HG03039 (cell line): ENCODE data around the gene IL24.

Source experiments
- ATAC-seq: cut with Tn5 transposase; IDR thresholded peaks from one replicate; pipeline ENCODE4 v1.9.1; 2021; ENCODE audit warnings: mild to moderate bottlenecking, moderate library complexity; ENCODE audit not compliant: unreplicated experiment

The IL24 gene

DNA sequence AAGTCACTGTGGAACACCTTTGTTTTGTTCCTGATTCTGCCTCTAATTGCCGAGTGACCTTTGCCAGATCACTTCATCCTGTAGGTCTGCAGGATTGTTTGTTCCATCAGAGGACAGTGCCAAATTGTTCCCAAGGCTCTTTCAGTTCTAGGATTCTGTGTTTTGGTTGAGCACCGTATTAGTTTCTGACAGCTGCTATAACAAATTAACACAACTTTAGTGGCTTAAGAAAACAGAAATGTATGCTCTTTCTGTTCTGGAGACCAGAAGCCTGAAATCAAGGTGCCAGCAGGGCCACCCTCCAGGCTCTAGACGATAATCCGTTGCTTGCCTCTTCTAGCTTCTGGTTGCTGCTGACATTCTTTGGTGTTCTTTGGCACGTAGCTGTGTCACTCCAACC is 52.4 kb downstream of the IL24 start:
- no peak for ATAC-seq

DNA sequence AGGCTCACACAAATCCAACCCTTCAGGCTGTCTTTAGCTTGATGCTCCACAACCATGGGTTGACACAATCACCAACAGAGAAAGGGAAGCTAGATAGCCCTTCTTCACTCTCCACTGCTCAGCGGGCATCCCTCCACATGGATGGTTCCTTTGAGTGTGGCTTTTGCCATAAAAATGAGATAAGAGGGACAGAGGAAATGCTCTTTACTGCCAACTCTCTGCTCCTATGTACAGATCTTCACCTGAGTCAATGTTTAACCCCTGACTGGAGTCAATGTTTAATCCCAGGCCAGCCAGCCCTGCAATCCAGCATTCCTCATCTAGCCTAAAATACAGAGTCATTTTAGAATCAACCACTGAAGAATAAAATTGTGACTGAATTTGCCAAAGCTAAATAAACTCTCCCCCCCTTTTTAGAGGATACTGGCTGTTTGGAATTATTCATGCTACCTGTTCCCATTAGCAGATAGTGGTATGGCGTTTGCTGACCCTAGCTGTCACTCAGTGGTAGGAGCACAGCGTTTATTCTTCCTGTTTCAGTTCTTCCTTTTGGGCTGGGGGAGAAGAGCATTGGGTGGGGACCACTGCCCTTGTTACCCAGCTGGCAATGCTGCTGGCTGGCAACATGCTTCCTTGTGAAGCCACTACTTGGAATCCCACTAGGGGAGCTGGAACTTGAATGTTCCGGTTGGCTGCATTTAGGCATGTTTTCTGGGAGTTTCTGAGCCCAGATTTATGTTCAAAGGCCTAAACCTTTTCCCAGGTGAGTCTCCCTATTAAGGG is 54.3 kb downstream of the IL24 start:
- no peak for ATAC-seq

DNA sequence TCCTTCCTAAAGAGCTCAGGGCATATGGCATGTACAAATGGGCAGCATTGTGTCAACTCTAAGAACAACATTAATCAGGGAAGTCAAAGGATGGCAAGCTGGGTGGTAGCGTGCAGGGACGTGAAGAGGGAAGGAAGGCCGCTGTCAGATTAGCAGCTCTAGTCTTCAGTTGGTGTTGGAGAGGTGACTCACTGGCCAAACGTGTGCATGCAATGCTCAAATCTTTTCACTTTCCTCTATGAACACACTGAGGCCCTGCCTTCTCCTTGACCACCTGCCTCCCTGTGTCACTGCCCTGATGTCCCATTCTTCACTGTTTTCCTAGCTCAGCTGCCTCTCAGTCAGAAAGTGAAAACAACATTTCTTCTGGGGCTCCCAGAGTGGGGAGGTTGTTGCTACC is 54.9 kb downstream of the IL24 start:
- ATAC-seq: no peak

DNA sequence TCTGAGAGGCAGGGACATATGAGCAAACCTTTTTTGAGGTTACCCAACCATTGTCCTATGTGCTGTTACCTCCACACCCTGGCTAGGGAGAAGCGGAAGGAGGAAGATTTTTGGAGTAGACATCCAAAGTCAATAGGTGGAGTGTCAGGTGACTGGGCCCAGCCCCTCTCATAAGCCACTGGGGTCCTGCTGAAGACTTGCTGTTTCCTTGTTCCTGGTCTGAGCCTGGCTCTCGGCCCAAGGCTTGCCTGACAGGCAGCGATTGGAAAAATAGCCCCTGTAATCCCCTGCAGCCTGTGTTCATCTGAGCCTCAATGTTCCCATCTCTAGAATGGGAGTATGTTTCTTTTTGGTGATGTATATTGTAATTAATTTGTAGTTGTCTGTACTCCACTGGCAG is 55.9 kb downstream of the IL24 start:
- ATAC-seq: no peak

DNA sequence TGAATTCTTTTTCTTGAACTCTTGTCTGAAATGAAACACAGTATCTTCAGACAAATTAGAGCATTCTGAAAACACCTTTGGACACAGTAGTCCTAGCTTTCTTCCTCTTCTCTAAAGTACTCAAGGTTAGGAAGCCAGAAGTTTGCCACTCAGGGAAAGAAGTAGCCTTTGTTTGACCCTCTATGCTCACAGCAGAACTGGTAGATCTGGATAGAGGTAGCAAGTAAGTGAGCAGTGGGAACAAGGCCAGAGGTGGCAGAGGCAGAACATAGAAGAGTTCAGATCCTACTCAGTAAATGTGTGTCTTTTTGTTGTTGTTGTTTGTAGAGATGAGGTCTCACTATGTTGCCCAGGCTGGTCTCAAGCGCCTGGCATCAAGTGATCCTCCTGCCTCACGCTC is 56.4 kb downstream of the IL24 start:
- no peak for ATAC-seq
